ENCODE results near the gene NRBP1.

NRBP1 gene

GRCh38 chr2:27409321-27410073 is 18.9 kb upstream of the NRBP1 start, which contains the start of gene PPM1G:
Gene PPM1G (minus strand): TSS chr2:27409591. CDS start chr2:27409422, 169 bp downstream.
- no peak for TF ChIP-seq CTCF (IDR thresholded peaks at IDR 0.05)

GRCh38 chr2:27412419-27413152 is 15.8 kb upstream of the NRBP1 start:
- no peak for TF ChIP-seq CTCF (IDR thresholded peaks at IDR 0.05)

GRCh38 chr2:27416151-27416550 is 12.3 kb upstream of the NRBP1 start:
- TF ChIP-seq CTCF (IDR thresholded peaks at IDR 0.05) = no peak

- no peak for TF ChIP-seq CTCF (IDR thresholded peaks at IDR 0.05)
These were observed 7.4 kb upstream of the NRBP1 start for GRCh38 chr2:27420996-27421395.

GRCh38 chr2:27421660-27422250 is 6.7 kb upstream of the NRBP1 start:
- no peak for TF ChIP-seq CTCF (IDR thresholded peaks at IDR 0.05)

GRCh38 chr2:27422958-27423357 is 5.5 kb upstream of the NRBP1 start:
- no peak for TF ChIP-seq CTCF (IDR thresholded peaks at IDR 0.05)

- TF ChIP-seq CTCF (IDR thresholded peaks at IDR 0.05) = no peak
These were observed 593 bp upstream of the NRBP1 start for GRCh38 chr2:27427863-27428212.
